ENCODE measurements around the gene SH3D19. TPM values are rescaled to one million over a fixed set of nuclear protein-coding genes. Genes with fewer than 3 reads are reported as not detected.

SH3D19 gene
- total RNA-seq, 4 donors from 2014 or later: 35.1 to 113 (median 38.6) TPM

DNA sequence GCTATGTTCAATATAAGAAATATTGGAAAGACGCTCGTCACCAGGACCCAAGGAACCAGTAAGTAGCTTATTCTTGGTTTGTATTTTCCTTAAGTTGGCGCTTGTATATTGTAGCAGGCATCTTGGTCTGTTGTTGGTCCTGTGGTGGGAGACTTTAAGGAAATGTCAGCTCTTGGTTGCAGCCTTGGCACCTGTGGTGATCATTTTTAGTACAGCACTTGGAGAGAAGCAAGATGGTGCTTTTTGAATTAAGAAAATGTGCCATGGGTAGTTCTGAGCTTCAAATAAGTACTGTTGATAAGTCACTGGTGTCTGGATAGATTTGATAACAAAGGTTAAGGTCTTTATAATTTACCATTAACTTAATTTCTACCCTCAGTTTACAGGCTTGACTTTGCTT, 224.9 kb downstream of the SH3D19 start:
- 6 to 13% methylated on average over 3 of the region's 3 CpGs for WGBS, 2 donors
- H3K4me1 ChIP-seq: peaks cover 8 to 36% (median 17%) of the 10 kb centered on the region in 3 donors
- peak overlapping the region; percentile 58 to 98 (median 76) for H3K4me3 ChIP-seq
- peak overlapping the region in 3 of 4 donors; percentile 88 to 98 (median 91) for H3K27ac ChIP-seq
- H3K36me3 ChIP-seq: peaks cover 6 to 50% (median 23%) of the 10 kb centered on the region in 3 donors
- intact Hi-C loops (cut with DNase I): no loop called here
- no peaks in the 10 kb centered on the region for H3K9me3 ChIP-seq
- DNase-seq: no peak
- TF ChIP-seq POLR2A (IDR thresholded peaks at IDR 0.05) (no peak), CTCF (IDR thresholded peaks at IDR 0.05) (no peak)
- no peaks in the 10 kb centered on the region for H3K27me3 ChIP-seq

GRCh38 chr4:151099976-151100417, 225.4 kb downstream of the SH3D19 start:
- intact Hi-C loops (cut with DNase I): no loop called here
- no peaks in the 10 kb centered on the region for H3K9me3 ChIP-seq
- no peak for DNase-seq
- no peak for TF ChIP-seq CTCF (IDR thresholded peaks at IDR 0.05)
- no peak for TF ChIP-seq POLR2A (IDR thresholded peaks at IDR 0.05)
- no peaks in the 10 kb centered on the region for H3K27me3 ChIP-seq
- peak overlapping the region; percentile 88 to 98 (median 93) for H3K27ac ChIP-seq
- H3K4me3 ChIP-seq: peak overlapping the region; percentile 58 to 98 (median 76)
- 0% methylated on average over 5 to 13 of the region's 13 CpGs for WGBS, 2 donors
- peaks cover 8 to 36% (median 17%) of the 10 kb centered on the region in 3 donors for H3K4me1 ChIP-seq
- H3K36me3 ChIP-seq: peaks cover 5 to 45% (median 18%) of the 10 kb centered on the region in 3 donors

GRCh38 chr4:151099229-151099975, 226.0 kb downstream of the SH3D19 start, which contains the start of gene RPS3A:
RPS3A (plus strand) TSS chr4:151099628; CDS start chr4:151099653, 25 bp downstream.
- Histone ChIP-seq H3K27ac (peak within 1 kb of the TSS; percentile 88 to 98 (median 93)), H3K4me3 (peak within 1 kb of the TSS; percentile 58 to 98 (median 76)), H3K4me1 (peaks cover 8 to 36% (median 17%) of the 10 kb centered on the region in 3 donors), H3K27me3 (no peaks in the 10 kb centered on the region), H3K9me3 (no peaks in the 10 kb centered on the region), H3K36me3 (peaks cover 5 to 39% (median 18%) of the 10 kb centered on the region in 3 donors)
- intact Hi-C loops (cut with DNase I): no loop called here
- peak; percentile 87 for DNase-seq
- WGBS, 2 donors: 1% methylated on average over 27 to 29 of the region's 69 CpGs
- TF ChIP-seq POLR2A (IDR thresholded peaks at IDR 0.05) (peak in 2 of 4 donors; percentile 79 to 84), CTCF (IDR thresholded peaks at IDR 0.05) (peak; percentile 48 to 93 (median 66))

- DNase-seq: no peak
- intact Hi-C loops (cut with DNase I): no loop called here
- peak overlapping the region; percentile 58 to 98 (median 76) for H3K4me3 ChIP-seq
These were observed 226.5 kb downstream of the SH3D19 start for GRCh38 chr4:151098979-151099228.

More at GRCh38 chr4:151098979-151099228, 226.5 kb downstream of the SH3D19 start:
- H3K9me3 ChIP-seq: no peaks in the 10 kb centered on the region
- H3K27me3 ChIP-seq: no peaks in the 10 kb centered on the region
- H3K4me1 ChIP-seq: peaks cover 8 to 36% (median 17%) of the 10 kb centered on the region in 3 donors
- peaks cover 5 to 34% (median 15%) of the 10 kb centered on the region in 3 donors for H3K36me3 ChIP-seq
- WGBS, 2 donors: 12 to 22% methylated on average over 8 of the region's 8 CpGs
- peak overlapping the region; percentile 63 to 98 (median 90) for H3K27ac ChIP-seq
- TF ChIP-seq CTCF (IDR thresholded peaks at IDR 0.05): no peak
- no peak for TF ChIP-seq POLR2A (IDR thresholded peaks at IDR 0.05)

All from esophagus squamous epithelium (tissue), 5 donors.